Measurements from ENCODE around the gene NCBP1.

The NCBP1 gene

DNA sequence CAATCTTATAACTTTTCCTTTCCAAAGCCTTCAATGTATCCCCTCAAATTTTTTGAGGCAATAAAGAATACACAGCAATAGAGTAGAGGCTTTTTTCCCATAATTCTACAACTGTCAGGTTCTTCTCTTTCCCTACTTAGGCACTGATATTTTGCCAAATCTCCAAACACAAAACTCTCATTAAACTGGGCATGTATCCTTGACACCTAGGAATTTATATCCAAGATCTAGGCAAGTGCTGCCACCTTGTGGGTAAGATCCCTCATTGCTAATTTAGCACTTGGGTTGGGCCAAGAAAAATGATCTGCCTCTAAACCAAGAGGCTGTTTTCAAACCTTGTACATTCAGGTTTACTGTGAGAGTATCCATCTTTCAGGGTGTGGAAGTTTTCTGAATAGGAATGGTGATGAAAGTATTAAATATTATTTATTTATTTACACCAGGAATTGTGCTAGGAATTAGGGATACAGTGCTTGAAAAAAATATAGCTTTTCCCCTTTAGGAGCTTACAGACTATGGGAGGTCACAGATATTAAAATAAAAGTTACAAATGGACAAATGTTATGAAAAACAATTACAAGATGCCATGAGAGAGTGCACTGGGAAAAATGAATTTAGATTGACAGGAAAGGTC lies 18.1 kb upstream of the NCBP1 start:
- TF ChIP-seq TAF1 (IDR thresholded peaks at IDR 0.05; ENCODE audit: borderline replicate concordance, insufficient read depth, low read length) (no peak), POLR2AphosphoS5 (IDR thresholded peaks at IDR 0.05; ENCODE audit: low read depth, low read length) (no peak), SIN3A (IDR thresholded peaks at IDR 0.05; ENCODE audit: borderline replicate concordance, insufficient read depth, low read length) (no peak), FOXP2 (optimal IDR thresholded peaks at IDR 0.05; ENCODE audit: borderline replicate concordance, extremely low read depth, extremely low read length, insufficient read depth) (no peak)
- TF ChIP-seq, protein P1, sequence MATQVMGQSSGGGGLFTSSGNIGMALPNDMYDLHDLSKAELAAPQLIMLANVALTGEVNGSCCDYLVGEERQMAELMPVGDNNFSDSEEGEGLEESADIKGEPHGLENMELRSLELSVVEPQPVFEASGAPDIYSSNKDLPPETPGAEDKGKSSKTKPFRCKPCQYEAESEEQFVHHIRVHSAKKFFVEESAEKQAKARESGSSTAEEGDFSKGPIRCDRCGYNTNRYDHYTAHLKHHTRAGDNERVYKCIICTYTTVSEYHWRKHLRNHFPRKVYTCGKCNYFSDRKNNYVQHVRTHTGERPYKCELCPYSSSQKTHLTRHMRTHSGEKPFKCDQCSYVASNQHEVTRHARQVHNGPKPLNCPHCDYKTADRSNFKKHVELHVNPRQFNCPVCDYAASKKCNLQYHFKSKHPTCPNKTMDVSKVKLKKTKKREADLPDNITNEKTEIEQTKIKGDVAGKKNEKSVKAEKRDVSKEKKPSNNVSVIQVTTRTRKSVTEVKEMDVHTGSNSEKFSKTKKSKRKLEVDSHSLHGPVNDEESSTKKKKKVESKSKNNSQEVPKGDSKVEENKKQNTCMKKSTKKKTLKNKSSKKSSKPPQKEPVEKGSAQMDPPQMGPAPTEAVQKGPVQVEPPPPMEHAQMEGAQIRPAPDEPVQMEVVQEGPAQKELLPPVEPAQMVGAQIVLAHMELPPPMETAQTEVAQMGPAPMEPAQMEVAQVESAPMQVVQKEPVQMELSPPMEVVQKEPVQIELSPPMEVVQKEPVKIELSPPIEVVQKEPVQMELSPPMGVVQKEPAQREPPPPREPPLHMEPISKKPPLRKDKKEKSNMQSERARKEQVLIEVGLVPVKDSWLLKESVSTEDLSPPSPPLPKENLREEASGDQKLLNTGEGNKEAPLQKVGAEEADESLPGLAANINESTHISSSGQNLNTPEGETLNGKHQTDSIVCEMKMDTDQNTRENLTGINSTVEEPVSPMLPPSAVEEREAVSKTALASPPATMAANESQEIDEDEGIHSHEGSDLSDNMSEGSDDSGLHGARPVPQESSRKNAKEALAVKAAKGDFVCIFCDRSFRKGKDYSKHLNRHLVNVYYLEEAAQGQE (IDR thresholded peaks at IDR 0.05; ENCODE audit: insufficient read depth in 1 of 2, low read depth in 2 of 2, low read length in 2 of 2) = no peak

GRCh38 chr9:97617939-97618416 lies 15.6 kb upstream of the NCBP1 start:
- TF ChIP-seq POLR2AphosphoS5 (IDR thresholded peaks at IDR 0.05; ENCODE audit: low read depth, low read length) = no peak
- no peak for TF ChIP-seq TAF1 (IDR thresholded peaks at IDR 0.05; ENCODE audit: borderline replicate concordance, insufficient read depth, low read length)
- no peak for TF ChIP-seq FOXP2 (optimal IDR thresholded peaks at IDR 0.05; ENCODE audit: borderline replicate concordance, extremely low read depth, extremely low read length, insufficient read depth)
- TF ChIP-seq, protein P1 (IDR thresholded peaks at IDR 0.05; ENCODE audit: insufficient read depth in 1 of 2, low read depth in 2 of 2, low read length in 2 of 2) = no peak
- no peak for TF ChIP-seq SIN3A (IDR thresholded peaks at IDR 0.05; ENCODE audit: borderline replicate concordance, insufficient read depth, low read length)

GRCh38 chr9:97623946-97624345 lies 9.7 kb upstream of the NCBP1 start:
- TF ChIP-seq FOXP2 (optimal IDR thresholded peaks at IDR 0.05; ENCODE audit: borderline replicate concordance, extremely low read depth, extremely low read length, insufficient read depth) = no peak
- TF ChIP-seq SIN3A (IDR thresholded peaks at IDR 0.05; ENCODE audit: borderline replicate concordance, insufficient read depth, low read length) = no peak
- TF ChIP-seq TAF1 (IDR thresholded peaks at IDR 0.05; ENCODE audit: borderline replicate concordance, insufficient read depth, low read length) = no peak
- TF ChIP-seq POLR2AphosphoS5 (IDR thresholded peaks at IDR 0.05; ENCODE audit: low read depth, low read length) = no peak
- TF ChIP-seq, protein P1 (IDR thresholded peaks at IDR 0.05; ENCODE audit: insufficient read depth in 1 of 2, low read depth in 2 of 2, low read length in 2 of 2) = no peak

- TF ChIP-seq SIN3A (IDR thresholded peaks at IDR 0.05; ENCODE audit: borderline replicate concordance, insufficient read depth, low read length) (no peak), TAF1 (IDR thresholded peaks at IDR 0.05; ENCODE audit: borderline replicate concordance, insufficient read depth, low read length) (no peak), FOXP2 (optimal IDR thresholded peaks at IDR 0.05; ENCODE audit: borderline replicate concordance, extremely low read depth, extremely low read length, insufficient read depth) (no peak), POLR2AphosphoS5 (IDR thresholded peaks at IDR 0.05; ENCODE audit: low read depth, low read length) (no peak)
- TF ChIP-seq, protein P1 (IDR thresholded peaks at IDR 0.05; ENCODE audit: insufficient read depth in 1 of 2, low read depth in 2 of 2, low read length in 2 of 2) = no peak
Observed at GRCh38 chr9:97625620-97626019, 8.0 kb upstream of the NCBP1 start.
